ENCODE results near the gene RNF223.
A peak's percentile ranks its signal among the peaks of the same experiment; 100 is the strongest.
"Not testable (repeated sequence)": the region's sequence is repeated elsewhere in the genome, so short reads cannot be mapped to it uniquely, and the experiment has no call there.

The RNF223 gene

DNA sequence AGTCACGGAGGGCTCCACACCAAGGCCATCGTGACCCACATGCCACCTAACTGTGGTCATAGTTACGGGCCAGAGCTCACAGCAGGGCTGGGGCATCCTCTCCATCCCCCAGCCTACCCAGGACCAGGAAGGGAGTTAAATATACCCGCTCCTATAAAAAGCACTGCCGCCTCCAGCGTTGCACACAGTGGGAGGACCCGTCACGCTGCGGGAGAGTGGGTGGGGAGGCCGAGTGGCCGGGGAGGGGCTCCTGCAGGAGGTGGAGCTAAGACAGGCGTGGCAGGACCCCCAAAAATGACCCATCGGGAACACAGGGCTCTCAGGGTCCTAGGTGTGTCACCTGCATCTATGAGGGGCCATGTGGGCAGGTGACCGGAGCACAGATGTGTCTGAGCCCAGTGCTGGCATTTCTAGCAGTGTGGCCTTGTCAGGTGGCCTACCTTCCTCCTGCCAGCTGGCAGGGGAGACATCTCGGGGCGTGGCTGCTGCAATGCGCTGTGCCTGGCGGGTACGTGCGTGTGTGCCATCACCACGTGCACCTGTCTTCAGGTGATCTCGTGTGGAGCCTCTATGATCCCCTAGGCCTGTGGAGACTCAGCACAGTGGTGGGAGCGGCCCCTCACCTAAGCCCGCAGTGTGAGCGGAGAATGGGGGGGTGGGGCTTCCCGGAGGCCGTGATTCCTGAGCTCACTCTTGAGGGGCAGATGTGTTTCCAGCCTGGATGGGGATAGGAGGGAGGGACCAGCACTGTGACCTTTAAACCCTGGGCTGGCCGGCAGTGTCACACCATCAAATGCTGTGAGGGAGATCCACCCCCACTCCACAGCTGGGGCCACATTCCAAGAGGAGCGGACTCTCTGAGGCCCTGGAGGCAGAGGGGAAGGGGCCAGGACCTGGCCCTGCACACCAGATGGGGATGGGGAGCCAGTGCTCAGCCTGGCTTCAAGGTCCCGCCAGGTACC, 36.5 kb downstream of the RNF223 start:
- Mint-ChIP-seq H3K4me3 (no peak overlapping the region), H3K4me1 (ENCODE audit: low read depth) (peaks cover 39% of the 10 kb centered on the region), H3K27ac (peak overlapping the region; percentile 11), H3K9me3 (no peaks in the 10 kb centered on the region), H3K36me3 (ENCODE audit: low read depth) (peaks cover 35% of the 10 kb centered on the region), H3K27me3 (peaks cover 80% of the 10 kb centered on the region)
- intact Hi-C loops (cut with micrococcal nuclease), result no loop called here

DNA sequence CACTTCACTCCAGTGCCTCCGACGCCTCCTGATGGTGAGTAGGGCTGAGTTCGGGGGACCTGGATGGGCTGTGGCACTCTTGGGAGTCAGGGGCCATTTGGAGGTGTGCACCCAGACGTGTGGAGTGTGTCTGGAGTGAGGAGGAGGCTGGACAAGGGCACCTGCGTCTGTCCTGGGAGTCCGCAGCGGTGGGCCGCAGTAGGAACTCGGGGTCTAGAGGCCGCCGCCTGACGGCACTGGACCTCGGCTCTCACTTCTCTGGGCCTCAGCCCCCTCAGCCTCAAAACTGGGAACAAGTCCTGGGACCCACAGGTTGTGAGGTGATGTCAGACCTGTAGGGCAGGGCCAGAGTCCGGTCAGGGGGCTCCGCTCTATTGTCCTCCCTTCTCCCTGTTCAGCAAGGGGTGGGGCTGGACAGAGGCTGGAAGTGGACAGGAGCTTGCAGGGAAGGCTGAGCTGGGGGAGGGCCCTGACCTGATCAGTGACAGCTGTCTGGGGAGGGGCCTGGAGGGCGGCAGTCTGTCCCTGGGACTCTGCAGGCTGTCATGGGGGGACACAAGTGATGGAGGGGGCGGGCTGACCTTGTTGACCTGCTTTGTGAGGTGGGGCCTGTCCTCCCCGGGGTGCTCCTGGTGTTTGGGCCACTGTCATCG, 38.7 kb downstream of the RNF223 start:
- peaks cover 66% of the 10 kb centered on the region for H3K27me3 Mint-ChIP-seq
- no peak overlapping the region for H3K27ac Mint-ChIP-seq
- no peak overlapping the region for H3K4me3 Mint-ChIP-seq
- peaks cover 48% of the 10 kb centered on the region for H3K4me1 Mint-ChIP-seq (ENCODE audit: low read depth)
- no peaks in the 10 kb centered on the region for H3K9me3 Mint-ChIP-seq
- intact Hi-C loops (cut with micrococcal nuclease), result no loop called here
- H3K36me3 Mint-ChIP-seq (ENCODE audit: low read depth), result peaks cover 21% of the 10 kb centered on the region

DNA sequence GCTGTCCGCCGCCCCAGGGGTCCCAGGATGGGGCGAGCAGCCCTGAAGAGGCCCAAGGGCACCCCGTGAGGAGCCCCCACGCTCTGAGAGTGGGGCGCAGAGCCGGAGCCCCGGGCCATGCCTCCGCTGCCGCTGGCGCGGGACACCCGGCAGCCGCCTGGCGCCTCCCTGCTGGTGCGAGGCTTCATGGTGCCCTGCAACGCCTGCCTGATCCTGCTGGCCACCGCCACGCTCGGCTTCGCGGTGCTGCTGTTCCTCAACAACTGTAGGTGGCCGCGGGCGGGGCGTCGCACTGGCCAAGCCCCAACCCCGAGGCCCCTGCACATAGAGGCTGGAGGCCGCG, 39.7 kb downstream of the RNF223 start:
- H3K27ac Mint-ChIP-seq, result no peak overlapping the region
- H3K4me1 Mint-ChIP-seq (ENCODE audit: low read depth), result peaks cover 38% of the 10 kb centered on the region
- intact Hi-C loops (cut with micrococcal nuclease), result no loop called here
- peak overlapping the region; percentile 62 for H3K4me3 Mint-ChIP-seq
- H3K27me3 Mint-ChIP-seq, result peaks cover 56% of the 10 kb centered on the region
- H3K9me3 Mint-ChIP-seq, result no peaks in the 10 kb centered on the region
- H3K36me3 Mint-ChIP-seq (ENCODE audit: low read depth), result peaks cover 21% of the 10 kb centered on the region

DNA sequence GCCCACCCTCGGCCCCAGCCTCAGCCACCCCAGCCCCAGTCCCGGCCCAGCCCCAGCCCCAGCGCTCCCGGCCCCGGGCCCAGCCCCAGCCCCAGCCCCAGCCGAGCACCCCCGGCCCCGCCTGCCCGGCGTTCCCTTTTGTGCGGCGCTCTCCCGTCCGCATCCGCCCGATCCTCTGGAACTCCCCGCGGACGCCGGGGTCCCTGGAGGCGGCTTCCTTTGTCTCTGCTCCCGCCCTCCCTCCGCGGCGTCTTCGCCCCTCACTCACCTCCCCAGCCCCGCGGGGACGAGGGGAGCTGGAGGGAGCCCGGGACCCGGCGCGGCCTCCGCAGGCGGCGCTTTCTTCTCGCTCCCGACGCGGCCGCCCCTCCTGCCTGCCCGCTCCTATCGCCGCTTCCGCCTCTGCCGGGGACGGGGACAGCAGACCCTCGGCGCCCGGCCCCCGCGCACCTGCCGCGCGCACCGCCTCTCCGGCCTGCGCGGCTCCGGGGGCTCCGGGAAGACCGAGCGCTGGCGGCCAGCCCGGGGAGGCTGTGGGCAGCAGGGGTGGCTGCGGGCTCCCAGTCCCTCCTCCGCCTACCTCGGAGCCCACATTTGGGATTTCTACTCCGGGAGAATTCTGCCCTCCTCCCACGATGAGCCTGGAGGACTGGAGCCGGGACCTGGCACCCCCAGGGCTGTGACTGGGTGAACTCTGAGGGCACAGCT, 40.2 kb downstream of the RNF223 start:
- H3K4me1 Mint-ChIP-seq (ENCODE audit: low read depth), result peaks cover 33% of the 10 kb centered on the region
- no peak overlapping the region for H3K27ac Mint-ChIP-seq
- H3K9me3 Mint-ChIP-seq, result no peaks in the 10 kb centered on the region
- H3K4me3 Mint-ChIP-seq, result peak overlapping the region; percentile 31
- H3K36me3 Mint-ChIP-seq (ENCODE audit: low read depth), result peaks cover 21% of the 10 kb centered on the region
- H3K27me3 Mint-ChIP-seq, result peaks cover 51% of the 10 kb centered on the region
- intact Hi-C loops (cut with micrococcal nuclease), result loop anchor here (2.0 kb wide), 1 partner anchor 89 kb away; no protein-coding TSS in a partner anchor

DNA sequence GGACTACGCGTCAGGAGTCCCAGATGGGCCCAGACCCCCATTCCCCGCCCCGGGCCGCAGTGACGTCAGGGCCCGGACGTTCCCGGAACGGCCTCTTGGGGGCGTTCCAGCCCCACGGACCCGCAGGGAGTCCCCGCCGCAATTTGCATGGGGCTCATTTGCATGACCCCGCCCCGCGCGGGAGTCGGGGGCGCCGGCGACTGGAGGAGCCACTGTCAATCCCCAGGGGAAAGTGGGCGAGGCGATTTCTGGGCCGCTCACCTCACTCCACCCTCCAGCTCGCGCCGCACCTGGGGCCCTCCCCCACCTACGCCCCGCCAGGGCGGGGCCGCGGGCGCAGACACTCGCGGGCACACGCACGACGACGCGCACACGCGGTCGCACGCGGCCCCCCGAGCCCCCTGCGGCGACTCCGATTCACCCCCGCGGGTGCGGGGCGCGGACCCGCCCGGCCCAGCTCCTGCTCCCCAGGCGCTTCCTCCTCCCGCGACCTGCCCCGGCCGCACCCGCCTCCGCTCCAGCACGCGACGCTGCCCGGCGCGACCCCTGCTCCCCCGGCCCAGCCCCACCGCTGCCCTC, 41.0 kb downstream of the RNF223 start:
- H3K9me3 Mint-ChIP-seq, result no peaks in the 10 kb centered on the region
- H3K4me1 Mint-ChIP-seq (ENCODE audit: low read depth), result peaks cover 25% of the 10 kb centered on the region
- no peak overlapping the region for H3K27ac Mint-ChIP-seq
- intact Hi-C loops (cut with micrococcal nuclease), result loop anchor here (2.0 kb wide), 1 partner anchor 90 kb away; no protein-coding TSS in a partner anchor
- peaks cover 43% of the 10 kb centered on the region for H3K27me3 Mint-ChIP-seq
- peak overlapping the region; percentile 69 for H3K4me3 Mint-ChIP-seq
- H3K36me3 Mint-ChIP-seq (ENCODE audit: low read depth), result peaks cover 21% of the 10 kb centered on the region

DNA sequence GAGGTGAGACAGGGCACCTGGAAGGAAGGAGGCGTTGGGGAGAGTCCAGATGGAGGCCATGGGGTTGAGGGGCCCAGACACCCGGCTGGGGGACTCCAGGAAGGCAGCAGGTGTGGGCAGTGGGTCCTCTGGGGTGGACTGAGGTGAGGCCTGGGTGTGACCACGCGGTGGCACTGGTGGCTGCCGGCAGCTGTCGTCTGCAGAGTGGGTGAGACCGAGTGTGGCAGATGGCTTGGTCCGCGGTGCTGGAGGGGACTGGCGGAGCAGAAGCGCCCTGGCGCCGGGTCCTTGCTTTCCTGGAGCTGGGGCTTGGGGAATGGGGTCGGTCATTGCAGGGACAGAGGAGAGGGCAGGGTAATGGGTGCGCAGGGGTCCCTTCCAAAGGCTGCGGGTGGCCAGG, 41.7 kb downstream of the RNF223 start:
- H3K27me3 Mint-ChIP-seq, result peaks cover 39% of the 10 kb centered on the region
- no peaks in the 10 kb centered on the region for H3K9me3 Mint-ChIP-seq
- H3K4me3 Mint-ChIP-seq, result peak overlapping the region; percentile 63
- H3K36me3 Mint-ChIP-seq (ENCODE audit: low read depth), result peaks cover 27% of the 10 kb centered on the region
- peaks cover 20% of the 10 kb centered on the region for H3K4me1 Mint-ChIP-seq (ENCODE audit: low read depth)
- H3K27ac Mint-ChIP-seq, result peak overlapping the region; percentile 23
- intact Hi-C loops (cut with micrococcal nuclease), result loop anchor here (2.0 kb wide), 1 partner anchor 90 kb away; no protein-coding TSS in a partner anchor

DNA sequence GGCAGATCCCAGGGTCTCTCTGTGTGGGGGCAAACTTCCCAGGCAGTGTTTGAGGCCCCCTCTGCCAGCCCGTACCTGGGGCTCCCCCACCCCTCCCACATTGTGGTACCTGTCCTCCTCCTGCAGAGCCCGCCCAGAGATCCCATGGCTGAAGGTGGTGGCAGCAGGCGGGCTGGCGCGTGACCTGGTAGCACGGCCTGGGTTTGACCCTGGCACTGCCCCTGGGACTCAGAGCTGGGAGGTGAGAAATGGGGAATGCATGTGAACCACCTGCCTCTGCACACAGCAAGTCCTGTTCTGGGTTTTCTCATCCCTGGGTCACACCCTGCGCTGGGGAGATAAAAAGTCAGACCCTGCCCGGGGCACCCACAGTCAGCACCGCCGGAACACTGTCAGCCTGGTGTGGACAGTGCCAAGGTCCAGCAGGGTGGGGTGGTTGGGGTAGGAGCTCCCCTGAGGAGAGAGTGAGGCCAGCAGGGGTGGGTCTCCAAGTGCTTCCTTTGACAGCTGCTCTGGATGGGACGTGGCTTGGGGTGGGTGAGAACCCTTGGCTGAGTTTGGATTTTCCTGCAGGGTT, 42.4 kb downstream of the RNF223 start:
- Mint-ChIP-seq H3K4me1 (ENCODE audit: low read depth) (peaks cover 20% of the 10 kb centered on the region), H3K36me3 (ENCODE audit: low read depth) (peaks cover 31% of the 10 kb centered on the region), H3K27ac (peak overlapping the region; percentile 23), H3K27me3 (peaks cover 39% of the 10 kb centered on the region), H3K4me3 (peak overlapping the region; percentile 63), H3K9me3 (no peaks in the 10 kb centered on the region)
- intact Hi-C loops (cut with micrococcal nuclease), result loop anchor here (2.0 kb wide), 1 partner anchor 91 kb away; no protein-coding TSS in a partner anchor

DNA sequence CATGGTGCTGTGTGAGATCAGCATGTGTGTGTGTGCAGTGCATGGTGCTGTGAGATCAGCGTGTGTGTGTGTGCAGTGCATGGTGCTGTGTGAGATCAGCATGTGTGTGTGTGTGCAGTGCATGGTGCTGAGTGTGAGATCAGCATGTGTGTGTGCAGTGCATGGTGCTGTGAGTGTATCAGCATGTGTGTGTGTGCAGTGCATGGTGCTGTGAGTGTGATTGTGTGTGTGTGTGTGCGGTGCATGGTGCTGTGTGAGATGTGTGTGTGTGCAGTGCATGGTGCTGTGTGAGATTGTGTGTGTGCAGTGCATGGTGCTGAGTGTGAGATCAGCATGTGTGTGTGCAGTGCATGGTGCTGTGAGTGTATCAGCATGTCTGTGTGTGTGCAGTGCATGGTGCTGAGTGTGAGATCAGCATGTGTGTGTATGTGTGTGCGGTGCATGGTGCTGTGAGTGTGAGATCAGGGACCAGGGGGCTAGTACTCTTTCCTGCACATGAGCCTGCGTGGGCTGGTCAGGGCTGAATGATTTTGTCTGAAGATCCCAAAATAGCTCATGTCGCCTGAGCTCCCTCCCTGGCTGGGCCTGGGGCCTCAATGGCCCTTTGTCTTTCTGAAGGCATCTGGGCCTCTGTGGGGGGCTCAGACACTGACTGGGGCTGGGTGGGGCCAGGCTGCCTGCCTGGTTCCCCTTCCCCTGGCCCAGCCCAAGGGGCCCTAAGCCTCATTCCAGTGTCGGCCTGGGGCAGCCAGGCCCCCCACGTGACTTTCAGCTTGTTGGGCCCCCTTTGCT, 43.0 kb downstream of the RNF223 start:
- H3K27ac Mint-ChIP-seq; intact Hi-C loops (cut with micrococcal nuclease); H3K9me3 Mint-ChIP-seq; H3K4me3 Mint-ChIP-seq: not testable (repeated sequence)
- Mint-ChIP-seq H3K36me3 (ENCODE audit: low read depth) (peaks cover 28% of the 10 kb centered on the region), H3K27me3 (peaks cover 38% of the 10 kb centered on the region), H3K4me1 (ENCODE audit: low read depth) (peaks cover 22% of the 10 kb centered on the region)

DNA sequence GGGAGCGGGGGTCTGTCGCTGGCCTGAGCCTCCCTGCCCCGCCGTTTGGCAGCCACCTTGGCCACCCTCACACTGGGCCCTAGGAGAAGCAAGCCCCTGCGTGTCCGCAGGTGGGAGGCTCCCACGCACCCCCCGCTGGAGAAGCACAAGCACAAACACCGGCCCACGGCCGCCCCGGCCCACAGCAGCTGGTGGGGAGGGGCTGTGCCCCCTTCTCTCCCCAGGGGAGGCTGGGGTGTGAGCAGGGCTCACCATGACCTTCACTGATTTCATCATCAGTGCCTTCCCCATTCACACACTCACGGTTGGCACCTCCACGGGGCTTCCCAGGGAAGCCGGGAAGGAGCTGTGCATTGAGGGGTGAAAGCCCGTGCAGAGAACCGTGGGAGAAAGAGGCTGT, 46.3 kb downstream of the RNF223 start:
- no peak overlapping the region for H3K27ac Mint-ChIP-seq
- H3K27me3 Mint-ChIP-seq, result peaks cover 40% of the 10 kb centered on the region
- H3K4me1 Mint-ChIP-seq (ENCODE audit: low read depth), result peaks cover 23% of the 10 kb centered on the region
- H3K4me3 Mint-ChIP-seq, result no peak overlapping the region
- peaks cover 36% of the 10 kb centered on the region for H3K36me3 Mint-ChIP-seq (ENCODE audit: low read depth)
- H3K9me3 Mint-ChIP-seq, result no peaks in the 10 kb centered on the region
- intact Hi-C loops (cut with micrococcal nuclease), result no loop called here

DNA sequence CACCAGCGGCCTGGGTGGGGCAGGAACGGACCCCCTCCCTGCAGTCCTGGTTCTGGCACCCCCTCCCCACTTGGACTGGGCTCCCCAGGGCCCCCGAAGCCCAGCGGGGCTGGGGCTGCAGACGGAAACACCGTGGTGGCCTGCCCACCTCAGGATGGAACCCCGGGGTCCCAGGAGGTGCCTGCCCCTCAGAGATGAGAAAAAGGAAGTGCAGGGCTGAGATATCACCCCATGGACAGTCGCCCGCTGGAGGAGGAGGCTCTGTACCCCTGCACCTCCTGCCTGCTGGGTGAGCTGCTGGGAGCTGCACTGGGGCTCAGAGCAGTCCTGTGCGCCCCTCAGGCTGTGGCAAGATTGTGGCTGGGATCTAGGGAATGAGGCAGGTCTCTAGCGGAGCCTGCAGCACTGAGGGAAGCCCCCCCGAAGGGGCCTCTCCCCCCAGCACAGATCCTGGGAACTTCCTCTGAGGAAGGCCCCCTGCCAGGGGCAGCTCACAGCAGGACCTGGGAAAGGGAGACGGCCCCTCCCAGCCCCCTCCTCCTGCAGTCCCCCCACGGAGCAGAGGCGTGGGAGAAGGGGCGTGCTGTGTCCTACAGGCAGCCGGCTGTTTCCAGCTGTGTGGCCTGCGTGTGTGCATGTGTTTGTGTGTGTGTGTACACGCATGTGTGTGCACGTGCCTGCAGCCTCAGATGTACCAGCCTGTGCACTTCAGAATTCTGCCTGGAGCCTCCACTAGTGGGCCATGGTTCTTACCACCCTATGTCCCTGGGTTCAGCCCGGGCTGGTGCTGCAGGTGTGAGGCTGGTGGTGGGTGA, 47.3 kb downstream of the RNF223 start:
- Mint-ChIP-seq H3K4me1 (ENCODE audit: low read depth) (peaks cover 23% of the 10 kb centered on the region), H3K36me3 (ENCODE audit: low read depth) (peaks cover 46% of the 10 kb centered on the region), H3K9me3 (no peaks in the 10 kb centered on the region), H3K4me3 (no peak overlapping the region), H3K27me3 (peaks cover 50% of the 10 kb centered on the region), H3K27ac (no peak overlapping the region)
- intact Hi-C loops (cut with micrococcal nuclease), result no loop called here

DNA sequence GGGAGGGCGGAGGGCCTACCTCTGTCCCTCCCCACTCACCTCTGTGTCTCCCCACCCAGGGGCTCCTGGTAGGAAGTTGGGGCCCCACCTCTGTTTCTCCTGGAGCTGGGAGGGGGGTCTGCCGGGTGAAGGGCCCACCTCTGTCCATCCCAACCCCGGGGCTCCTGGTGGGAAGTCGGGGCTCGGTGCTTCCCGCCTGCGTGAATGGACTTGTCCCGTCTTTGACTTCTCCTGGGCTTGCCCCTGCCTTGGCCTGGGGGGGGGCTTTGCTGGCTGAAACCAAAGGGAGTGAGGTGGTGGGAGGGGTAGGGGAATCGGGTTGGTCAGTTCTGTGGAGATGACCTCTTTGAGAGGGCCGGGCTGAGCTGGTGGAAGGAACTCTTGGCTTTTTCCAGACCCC, 48.4 kb downstream of the RNF223 start:
- Mint-ChIP-seq H3K27ac (no peak overlapping the region), H3K4me3 (no peak overlapping the region), H3K4me1 (ENCODE audit: low read depth) (peaks cover 32% of the 10 kb centered on the region), H3K36me3 (ENCODE audit: low read depth) (peaks cover 46% of the 10 kb centered on the region), H3K9me3 (no peaks in the 10 kb centered on the region), H3K27me3 (peaks cover 59% of the 10 kb centered on the region)
- intact Hi-C loops (cut with micrococcal nuclease), result no loop called here

Measured in dendritic cell treated with granulocyte-macrophage colony-stimulating factor and Interleukin-4, amounts not matched to agents 40 ng/mL and 50 ng/mL, for 4 days (primary cell).